HFF-Myc (cell line): ENCODE measurements around the gene ZHX3.

Experiments used
- DNase-seq: peaks from one replicate; pipeline ENCODE4 v3.0.0-alpha.2; 2011; ENCODE audit warnings: low read depth; ENCODE audit errors: extremely low read depth
- H3K4me3 ChIP-seq: replicated peaks from 2 replicates; pipeline ENCODE4 v1.5.1; 2011; ENCODE audit warnings: low read depth, mild to moderate bottlenecking, control low read depth, low read length
- TF ChIP-seq, protein P1 (sequence below): IDR thresholded peaks from 2 replicates; pipeline ENCODE4 v1.5.1; 2012; ENCODE audit warnings: mild to moderate bottlenecking, low read depth, low read length, control low read depth; ENCODE audit errors: missing control alignments

The ZHX3 gene

DNA sequence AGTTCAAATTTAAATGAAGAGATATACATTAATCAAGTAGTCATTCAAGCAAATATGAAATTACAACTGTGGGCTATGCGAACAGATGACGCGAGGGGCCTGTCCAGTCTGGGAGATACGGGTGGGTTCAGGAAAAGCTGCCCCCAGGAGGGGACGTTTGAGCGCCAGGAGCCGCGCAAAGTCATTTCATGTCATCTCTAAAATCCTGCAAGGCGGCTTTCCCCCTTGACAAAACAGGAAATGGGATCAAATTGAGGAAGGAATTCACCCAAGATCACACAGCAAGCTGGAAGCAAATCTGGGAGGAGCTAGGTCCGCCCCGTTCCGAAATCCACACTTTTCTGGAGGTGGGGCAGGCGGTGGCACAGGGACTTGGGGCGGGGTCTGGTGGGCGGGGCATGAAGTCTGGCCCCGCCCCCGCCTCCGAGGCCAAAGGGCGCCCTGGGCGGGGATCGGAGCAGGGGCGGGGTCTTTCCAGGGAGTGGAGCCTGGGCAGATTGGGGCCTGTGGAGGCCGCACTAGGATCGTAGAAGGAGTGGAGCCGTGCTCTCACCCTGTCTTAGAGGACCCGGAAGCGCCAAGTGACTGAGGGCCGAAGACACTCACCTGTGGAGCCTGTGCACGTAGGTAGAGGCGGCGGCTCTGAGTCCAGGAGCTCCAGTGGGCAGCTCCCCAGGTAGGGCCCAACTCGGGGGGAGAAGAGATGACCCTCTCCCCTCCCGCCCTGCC, 23.0 kb upstream of the ZHX3 start, which contains the start of gene LPIN3:
TSS of gene LPIN3 (plus strand) at position 495 of the 729 bp plus-strand sequence. CDS start 4,983 bp downstream, outside the sequence.
- H3K4me3 ChIP-seq: peak within 1 kb of the TSS; percentile 48
- TF ChIP-seq, protein P1, sequence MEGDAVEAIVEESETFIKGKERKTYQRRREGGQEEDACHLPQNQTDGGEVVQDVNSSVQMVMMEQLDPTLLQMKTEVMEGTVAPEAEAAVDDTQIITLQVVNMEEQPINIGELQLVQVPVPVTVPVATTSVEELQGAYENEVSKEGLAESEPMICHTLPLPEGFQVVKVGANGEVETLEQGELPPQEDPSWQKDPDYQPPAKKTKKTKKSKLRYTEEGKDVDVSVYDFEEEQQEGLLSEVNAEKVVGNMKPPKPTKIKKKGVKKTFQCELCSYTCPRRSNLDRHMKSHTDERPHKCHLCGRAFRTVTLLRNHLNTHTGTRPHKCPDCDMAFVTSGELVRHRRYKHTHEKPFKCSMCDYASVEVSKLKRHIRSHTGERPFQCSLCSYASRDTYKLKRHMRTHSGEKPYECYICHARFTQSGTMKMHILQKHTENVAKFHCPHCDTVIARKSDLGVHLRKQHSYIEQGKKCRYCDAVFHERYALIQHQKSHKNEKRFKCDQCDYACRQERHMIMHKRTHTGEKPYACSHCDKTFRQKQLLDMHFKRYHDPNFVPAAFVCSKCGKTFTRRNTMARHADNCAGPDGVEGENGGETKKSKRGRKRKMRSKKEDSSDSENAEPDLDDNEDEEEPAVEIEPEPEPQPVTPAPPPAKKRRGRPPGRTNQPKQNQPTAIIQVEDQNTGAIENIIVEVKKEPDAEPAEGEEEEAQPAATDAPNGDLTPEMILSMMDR: peak; percentile 35
- peak; percentile 78 for DNase-seq

GRCh38 chr20:41339957-41340326, 22.4 kb upstream of the ZHX3 start:
- DNase-seq: peak; percentile 41
- TF ChIP-seq, protein P1: peak; percentile 94
- peak overlapping the region; percentile 48 for H3K4me3 ChIP-seq

GRCh38 chr20:41336711-41337492, 19.4 kb upstream of the ZHX3 start:
- H3K4me3 ChIP-seq: no peak overlapping the region
- TF ChIP-seq, protein P1: no peak
- DNase-seq: no peak

DNA sequence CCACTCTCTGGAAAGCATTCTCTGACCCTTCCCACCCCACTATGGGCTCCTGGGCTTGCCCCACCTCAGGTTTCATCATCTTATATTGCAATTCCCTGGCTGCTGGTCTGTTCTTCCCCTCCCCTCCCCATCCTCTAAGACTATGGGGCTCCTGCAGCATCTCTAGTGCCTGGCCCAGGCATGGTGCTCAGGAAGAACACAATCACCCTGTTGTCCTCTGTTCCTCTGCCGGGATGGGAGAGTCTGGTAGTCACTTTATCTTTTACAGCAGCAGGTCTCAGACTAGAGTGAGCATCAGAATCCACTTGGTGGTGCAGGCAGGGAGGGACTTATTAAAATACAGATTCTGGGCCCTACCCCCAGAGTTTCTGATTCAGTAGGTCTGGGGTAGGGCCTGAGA, 18.1 kb upstream of the ZHX3 start:
- no peak for DNase-seq

DNA sequence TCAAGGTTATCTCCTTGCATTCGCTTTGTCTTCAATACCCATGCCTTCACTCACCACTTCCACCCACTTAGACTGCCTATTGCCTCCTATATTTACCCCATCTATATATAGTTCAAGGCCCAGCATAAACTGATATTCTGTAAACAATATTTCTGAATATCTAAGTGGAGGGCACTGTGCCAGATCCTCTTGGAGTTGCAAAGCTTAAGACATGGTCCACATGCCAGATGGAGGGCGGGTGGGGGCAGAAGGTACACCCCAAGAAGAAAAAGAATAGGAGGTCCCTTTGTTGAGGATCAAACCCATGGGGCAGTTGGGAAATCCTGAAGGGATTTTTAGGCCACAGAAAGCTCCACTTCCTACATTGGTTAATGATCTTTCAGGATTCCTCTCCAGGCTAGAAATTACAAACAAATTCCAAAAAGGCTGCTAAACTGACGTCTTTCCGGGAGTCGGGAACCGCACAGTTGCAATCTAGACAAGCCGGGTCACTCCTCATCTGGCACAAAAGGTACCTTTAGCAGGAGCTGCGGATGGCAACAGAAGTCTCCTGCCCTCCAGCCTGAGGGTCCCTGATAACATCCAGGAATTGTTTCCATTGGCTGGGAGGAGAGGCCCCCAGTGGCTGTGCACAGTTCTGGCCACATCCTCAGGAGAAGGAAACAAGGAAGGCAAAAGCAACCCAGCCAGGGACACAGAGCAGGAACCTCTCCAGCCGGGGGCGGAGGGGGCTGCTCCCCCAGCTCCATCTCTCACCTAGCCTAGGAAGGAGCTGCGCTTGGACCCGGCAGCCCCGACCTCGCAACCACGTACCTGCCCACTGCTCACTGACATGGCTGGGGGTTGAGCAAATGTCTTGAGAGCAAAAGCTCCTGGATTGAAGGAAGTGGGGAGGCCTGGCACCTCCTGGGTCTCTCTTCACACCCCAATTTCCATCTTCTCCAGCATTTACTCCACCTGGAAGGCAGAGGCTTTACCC, 17.2 kb upstream of the ZHX3 start:
- TF ChIP-seq, protein P1: no peak
- no peak for DNase-seq
- H3K4me3 ChIP-seq: no peak overlapping the region

More for the DNA sequence above, 18.1 kb upstream of the ZHX3 start:
- TF ChIP-seq, protein P1: no peak
- H3K4me3 ChIP-seq: no peak overlapping the region

GRCh38 chr20:41334036-41334435, 16.5 kb upstream of the ZHX3 start:
- DNase-seq: no peak
- TF ChIP-seq, protein P1: no peak
- no peak overlapping the region for H3K4me3 ChIP-seq
